SK-N-SH (cell line): ENCODE data around the gene RARG. TPM values are rescaled to one million over a fixed set of nuclear protein-coding genes. Genes with fewer than 3 reads are reported as not detected.

Experiments
- CTCF ChIA-PET: fragments of 300-600, 350-600 bp; formaldehyde crosslinking; extraction: SDS; loops from one replicate; lab custom pipeline; 2021; lab: Yijun Ruan, JAX
- POLR2A ChIA-PET: fragments of 350-600 bp; sonication (Branson Sonifier 250); formaldehyde crosslinking; extraction: SDS; loops from one replicate; lab custom pipeline; 2020; ENCODE audit warnings: antibody characterized with exemption, inconsistent platforms; lab: Yijun Ruan, JAX
- DNase-seq: peaks from one replicate; pipeline ENCODE4 v3.0.0; 2012
- H2AFZ ChIP-seq: fragments of 200-600 bp; sonication (generic); 2 replicates; pipeline ENCODE4 v1.8.1; 2016; ENCODE audit warnings: antibody characterized with exemption, mild to moderate bottlenecking, low read depth
- H3F3A ChIP-seq: fragments of 200-600 bp; sonication (generic); replicated peaks from 2 replicates; pipeline ENCODE3; 2016; ENCODE audit warnings: antibody characterized with exemption, mild to moderate bottlenecking; ENCODE audit not compliant: insufficient read depth
- H3K27ac ChIP-seq, 2 experiments: fragments of 200-500 bp in 1 of 2; fragments of 200-600 bp in 1 of 2; sonication (Bioruptor generic) in 1 of 2; sonication (generic), shearing (Covaris generic) in 1 of 2; 2 replicates each; pipeline versions ENCODE4 v1.5.1 to v1.6.1; 2014 to 2016; ENCODE audit warnings: low read depth in 2 of 2, inconsistent platforms in 1 of 2, low read length in 1 of 2, mild to moderate bottlenecking in 1 of 2, mixed read lengths in 1 of 2
- H3K27me3 ChIP-seq: fragments of 200-600 bp; sonication (generic), shearing (Covaris generic); 2 replicates; pipeline ENCODE4 v1.6.1; 2016; ENCODE audit warnings: mixed run types; ENCODE audit not compliant: insufficient read depth
- H3K36me3 ChIP-seq, 2 experiments: fragments of 200-500 bp in 1 of 2; fragments of 200-600 bp in 1 of 2; sonication (Bioruptor generic) in 1 of 2; sonication (generic) in 1 of 2; replicated peaks in 1 of 2; 2 replicates each; pipeline versions ENCODE3 to v1.5.1; 2014 to 2016; ENCODE audit warnings: low read length in 1 of 2, mild to moderate bottlenecking in 1 of 2; ENCODE audit not compliant: insufficient read depth in 2 of 2, control insufficient read depth in 1 of 2
- H3K4me1 ChIP-seq, 2 experiments: fragments of 200-500 bp in 1 of 2; fragments of 200-600 bp in 1 of 2; sonication (Bioruptor generic) in 1 of 2; sonication (generic), shearing (Covaris generic) in 1 of 2; 2 replicates each; pipeline versions ENCODE4 v1.5.1 to v1.6.1; 2014 to 2016; ENCODE audit warnings: low read depth in 1 of 2, low read length in 1 of 2, mixed run types in 1 of 2; ENCODE audit not compliant: insufficient read depth in 2 of 2, control insufficient read depth in 1 of 2
- H3K4me2 ChIP-seq: fragments of 200-600 bp; sonication (generic), shearing (Covaris generic); 2 replicates; pipeline ENCODE4 v1.6.1; 2017; ENCODE audit warnings: mixed run types
- H3K4me3 ChIP-seq, 2 experiments: fragments of 200-500 bp in 1 of 2; fragments of 200-600 bp in 1 of 2; sonication (Bioruptor generic) in 1 of 2; sonication (generic), shearing (Covaris generic) in 1 of 2; 2 replicates each; pipeline versions ENCODE4 v1.5.1 to v1.8.1; 2014 to 2016; ENCODE audit warnings: low read depth in 2 of 2, inconsistent platforms in 1 of 2, low read length in 1 of 2, mild to moderate bottlenecking in 1 of 2, mixed read lengths in 1 of 2, moderate library complexity in 1 of 2
- H3K79me2 ChIP-seq: fragments of 200-600 bp; sonication (generic); 2 replicates; pipeline ENCODE4 v1.8.1; 2017; ENCODE audit warnings: mild to moderate bottlenecking; ENCODE audit not compliant: insufficient read depth
- H3K9ac ChIP-seq: fragments of 200-600 bp; sonication (generic); 2 replicates; pipeline ENCODE4 v1.6.1; 2017; ENCODE audit warnings: mixed run types
- H3K9me2 ChIP-seq: fragments of 200-600 bp; sonication (generic); 2 replicates; pipeline ENCODE4 v1.6.1; 2017; ENCODE audit warnings: mixed run types
- H3K9me3 ChIP-seq: fragments of 200-600 bp; sonication (generic); 2 replicates; pipeline ENCODE4 v1.6.1; 2017; ENCODE audit warnings: mixed run types, mild to moderate bottlenecking, moderate library complexity
- H4K20me1 ChIP-seq: fragments of 200-600 bp; sonication (generic); 2 replicates; pipeline ENCODE4 v1.6.1; 2017; ENCODE audit warnings: mild to moderate bottlenecking, mixed run types; ENCODE audit not compliant: insufficient read depth
- ELF1 ChIP-seq: IDR thresholded peaks from 2 replicates; pipeline ENCODE4 v1.4.0; 2012
- EZH2phosphoT487 ChIP-seq: fragments of 200-600 bp; sonication (generic); IDR thresholded peaks from 2 replicates; pipeline ENCODE4 v1.6.1; 2017; ENCODE audit warnings: low read depth, mixed run types, mild to moderate bottlenecking, antibody characterized with exemption, moderate library complexity, borderline replicate concordance
- FOSL2 ChIP-seq: IDR thresholded peaks from 2 replicates; pipeline ENCODE4 v1.4.0; 2012; ENCODE audit warnings: low read depth, mild to moderate bottlenecking, moderate library complexity, borderline replicate concordance
- GABPA ChIP-seq: IDR thresholded peaks from 2 replicates; pipeline ENCODE4 v1.4.0; 2012; ENCODE audit warnings: low read depth, mild to moderate bottlenecking
- IRF3 ChIP-seq: fragments of 150-350 bp; IDR thresholded peaks from 2 replicates; pipeline ENCODE4 v1.6.1; 2016; ENCODE audit warnings: mild to moderate bottlenecking, low read depth, low read length
- MAX ChIP-seq: IDR thresholded peaks from 2 replicates; pipeline ENCODE4 v1.4.0; 2012; ENCODE audit warnings: low read depth
- MEF2A ChIP-seq: IDR thresholded peaks from 2 replicates; pipeline ENCODE4 v1.4.0; 2012; ENCODE audit warnings: low read depth, borderline replicate concordance
- NRF1 ChIP-seq: IDR thresholded peaks from 2 replicates; pipeline ENCODE4 v1.6.1; 2012; ENCODE audit warnings: low read depth, mild to moderate bottlenecking, low read length
- PBX3 ChIP-seq: IDR thresholded peaks from 2 replicates; pipeline ENCODE4; 2012
- POLR2AphosphoS5 ChIP-seq: IDR thresholded peaks from 2 replicates; pipeline ENCODE4 v1.6.1; 2012; ENCODE audit warnings: low read depth, low read length
- RCOR1 ChIP-seq: fragments of 150-350 bp; IDR thresholded peaks from 2 replicates; pipeline ENCODE4 v1.6.1; 2017; ENCODE audit warnings: antibody characterized with exemption, low read length
- REST ChIP-seq: IDR thresholded peaks from 2 replicates; pipeline ENCODE4 v1.6.1; 2012; ENCODE audit warnings: mild to moderate bottlenecking, low read depth, low read length, moderate library complexity
- RFX5 ChIP-seq: IDR thresholded peaks from 2 replicates; pipeline ENCODE4 v1.6.1; 2012; ENCODE audit warnings: mild to moderate bottlenecking, improper control_type of control experiment, low read length
- SIN3A ChIP-seq: IDR thresholded peaks from 2 replicates; pipeline ENCODE4 v1.6.1; 2012; ENCODE audit warnings: low read depth, mild to moderate bottlenecking, low read length, moderate library complexity, borderline replicate concordance
- TCF12 ChIP-seq: IDR thresholded peaks from 2 replicates; pipeline ENCODE4 v1.4.0; 2012
- USF1 ChIP-seq: IDR thresholded peaks from 2 replicates; pipeline ENCODE4 v1.4.0; 2012; ENCODE audit warnings: low read depth, borderline replicate concordance
- ZBTB33 ChIP-seq: IDR thresholded peaks from 2 replicates; pipeline ENCODE4 v1.4.0; 2012; ENCODE audit warnings: low read depth, borderline replicate concordance
- WGBS: methylation state at CpG from one replicate; pipeline ENCODE4 v1.1.6; 2017; ENCODE audit warnings: low lambda C conversion rate; 5-methylcytosine and 5-hydroxymethylcytosine counted together
- polyA plus RNA-seq, 3 experiments: library from polyadenylated mRNA; depleted of rRNA; stranded (reverse); fragments of >200 nt; gene quantifications; 2 replicates each; pipeline ENCODE4 v1.2.3, GENCODE V29; 2012

RARG gene
- polyA plus RNA-seq, 1 of the 3 experiments (the other 2 are of a cell fraction), result 36.6 TPM

- Histone ChIP-seq H3K36me3 (peaks cover 2 to 7% of the 10 kb centered on the region in 2 experiments), H3K79me2 (no peaks in the 10 kb centered on the region), H3K4me1 (peaks cover 0 to 7% of the 10 kb centered on the region in 2 experiments; a peak in 1 of 4 replicates), H3K9me3 (no peaks in the 10 kb centered on the region), H4K20me1 (no peaks in the 10 kb centered on the region), H3F3A (peaks cover 9% of the 10 kb centered on the region), H2AFZ (peak overlapping the region; percentile 63; the same call in 1 of the 2 replicates), H3K9ac (peak overlapping the region; percentile 39; the same call in 1 of the 2 replicates), H3K4me3 (no peak overlapping the region), H3K9me2 (no peaks in the 10 kb centered on the region), H3K27me3 (no peaks in the 10 kb centered on the region), H3K4me2 (peak overlapping the region; percentile 36; the same call in 1 of the 2 replicates), H3K27ac (peak overlapping the region in 1 of 2 experiments; percentile 67; a peak in 2 of 4 replicates)
- peak; percentile 30; the same call in 1 of the 2 replicates for TF ChIP-seq TCF12
- TF ChIP-seq FOSL2, result peak; percentile 53; the same call in 1 of the 2 replicates
- peak; percentile 21; the same call in 1 of the 2 replicates for TF ChIP-seq PBX3
- TF ChIP-seq SIN3A, result no peak
- DNase-seq, result no peak
- WGBS, result 25% methylated on average over 7 of the region's 7 CpGs
- ChIA-PET CTCF (interaction anchor here (0.5 to 2.0 kb wide), 2 partner anchors 8 to 46 kb away, joined by 3 to 6 read pairs; no protein-coding TSS in a partner anchor), POLR2A (no interaction called here)
Measured at GRCh38 chr12:53205747-53206419, 26.1 kb downstream of the RARG start.

- Histone ChIP-seq H3F3A (peaks cover 9% of the 10 kb centered on the region), H3K4me3 (no peak overlapping the region), H3K9me3 (no peaks in the 10 kb centered on the region), H3K4me1 (peaks cover 0 to 7% of the 10 kb centered on the region in 2 experiments; a peak in 1 of 4 replicates), H4K20me1 (no peaks in the 10 kb centered on the region), H3K4me2 (no peak overlapping the region), H3K27me3 (no peaks in the 10 kb centered on the region), H3K9me2 (no peaks in the 10 kb centered on the region), H3K27ac (no peak overlapping the region), H3K9ac (no peak overlapping the region), H2AFZ (no peak overlapping the region), H3K36me3 (no peaks in the 10 kb centered on the region), H3K79me2 (no peaks in the 10 kb centered on the region)
- ChIA-PET POLR2A (no interaction called here), CTCF (interaction anchor here (0.8 to 1.2 kb wide), 5 partner anchors 17 to 68 kb away, joined by 3 read pairs; a partner anchor contains a TSS)
- no peak for DNase-seq
- WGBS, result 100% methylated on average over 1 of the region's 1 CpG
- TF ChIP-seq IRF3 (no peak), RFX5 (no peak), NRF1 (no peak), ZBTB33 (no peak), MAX (no peak), FOSL2 (no peak), RCOR1 (no peak), USF1 (no peak), POLR2AphosphoS5 (no peak), EZH2phosphoT487 (no peak), GABPA (no peak), MEF2A (no peak), REST (no peak), ELF1 (no peak)
Measured at GRCh38 chr12:53204351-53204750, 27.7 kb downstream of the RARG start.
